Measurements from ENCODE around the gene AFF1. TPM values are rescaled to one million over a fixed set of nuclear protein-coding genes. Genes with fewer than 3 reads are reported as not detected.
"Not testable (repeated sequence)": the region's sequence is repeated elsewhere in the genome, so short reads cannot be mapped to it uniquely, and the experiment has no call there.

The AFF1 gene
- total RNA-seq, 1 experiment from 2014 or later = 52.8 TPM

DNA sequence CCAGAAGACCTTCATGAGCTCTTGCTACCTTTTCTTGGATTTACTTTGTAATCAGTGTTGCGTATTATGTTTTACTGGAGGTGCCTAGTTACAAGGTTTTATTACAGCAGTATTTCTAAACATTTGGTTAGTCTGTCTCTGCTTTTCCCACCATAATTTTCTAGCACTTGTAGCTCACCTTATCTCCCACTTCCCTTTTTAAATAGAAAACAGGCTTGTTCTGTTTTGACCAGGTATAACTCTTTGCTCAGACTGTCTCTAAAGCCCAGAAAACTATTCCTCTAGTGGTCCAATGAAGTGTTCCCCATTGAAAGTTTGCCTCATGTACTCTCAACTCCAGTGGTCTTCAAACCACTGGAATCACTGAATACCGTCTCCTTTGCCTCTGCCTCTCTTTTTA, 43.9 kb downstream of the AFF1 start:
- no peak overlapping the region for H3K27ac ChIP-seq
- CTCF ChIA-PET = no interaction called here
- H3K9me3 ChIP-seq (ENCODE audit: insufficient read depth, low read depth) = no peaks in the 10 kb centered on the region

GRCh38 chr4:86980230-86980629, 45.4 kb downstream of the AFF1 start:
- Histone ChIP-seq H3F3A (ENCODE audit: insufficient read depth, low read depth) (peaks cover 10% of the 10 kb centered on the region), H3K4me1 (replicated peaks; ENCODE audit: insufficient read depth) (peaks cover 11% of the 10 kb centered on the region; the same call in 1 of the 2 replicates), H3K9me2 (ENCODE audit: insufficient read depth) (no peaks in the 10 kb centered on the region), H3K9me3 (ENCODE audit: insufficient read depth, low read depth) (no peaks in the 10 kb centered on the region), H3K79me2 (ENCODE audit: low read depth) (peaks cover 15% of the 10 kb centered on the region; the same call in 1 of the 2 replicates), H3K27ac (no peak overlapping the region), H4K20me1 (ENCODE audit: insufficient read depth) (no peaks in the 10 kb centered on the region), H2AFZ (no peak overlapping the region), H3K4me2 (no peak overlapping the region), H3K36me3 (ENCODE audit: low read depth) (no peaks in the 10 kb centered on the region), H3K27me3 (ENCODE audit: insufficient read depth, low read depth) (no peaks in the 10 kb centered on the region), H3K4me3 (no peak overlapping the region)
- TF ChIP-seq EZH2 (IDR thresholded peaks at IDR 0.05; ENCODE audit: low read depth) = no peak
- TF ChIP-seq, protein P1, sequence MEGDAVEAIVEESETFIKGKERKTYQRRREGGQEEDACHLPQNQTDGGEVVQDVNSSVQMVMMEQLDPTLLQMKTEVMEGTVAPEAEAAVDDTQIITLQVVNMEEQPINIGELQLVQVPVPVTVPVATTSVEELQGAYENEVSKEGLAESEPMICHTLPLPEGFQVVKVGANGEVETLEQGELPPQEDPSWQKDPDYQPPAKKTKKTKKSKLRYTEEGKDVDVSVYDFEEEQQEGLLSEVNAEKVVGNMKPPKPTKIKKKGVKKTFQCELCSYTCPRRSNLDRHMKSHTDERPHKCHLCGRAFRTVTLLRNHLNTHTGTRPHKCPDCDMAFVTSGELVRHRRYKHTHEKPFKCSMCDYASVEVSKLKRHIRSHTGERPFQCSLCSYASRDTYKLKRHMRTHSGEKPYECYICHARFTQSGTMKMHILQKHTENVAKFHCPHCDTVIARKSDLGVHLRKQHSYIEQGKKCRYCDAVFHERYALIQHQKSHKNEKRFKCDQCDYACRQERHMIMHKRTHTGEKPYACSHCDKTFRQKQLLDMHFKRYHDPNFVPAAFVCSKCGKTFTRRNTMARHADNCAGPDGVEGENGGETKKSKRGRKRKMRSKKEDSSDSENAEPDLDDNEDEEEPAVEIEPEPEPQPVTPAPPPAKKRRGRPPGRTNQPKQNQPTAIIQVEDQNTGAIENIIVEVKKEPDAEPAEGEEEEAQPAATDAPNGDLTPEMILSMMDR (conservative IDR thresholded peaks at IDR 0.05) = no peak
- BruUV-seq (replicated peaks) = no TSS peak
- ChIA-PET CTCF (no interaction called here), POLR2A (ENCODE audit: unreplicated experiment) (no interaction called here)
- no peak for DNase-seq
- intact Hi-C loops (cut with micrococcal nuclease; ENCODE audit: unreplicated experiment) = no loop called here

More for the DNA sequence above, 43.9 kb downstream of the AFF1 start:
- Histone ChIP-seq H3K9me2 (ENCODE audit: insufficient read depth) (no peaks in the 10 kb centered on the region), H4K20me1 (ENCODE audit: insufficient read depth) (no peaks in the 10 kb centered on the region), H3K4me2 (no peak overlapping the region), H3K4me3 (no peak overlapping the region), H3K27me3 (ENCODE audit: insufficient read depth, low read depth) (no peaks in the 10 kb centered on the region), H3F3A (ENCODE audit: insufficient read depth, low read depth) (peaks cover 10% of the 10 kb centered on the region), H2AFZ (no peak overlapping the region), H3K79me2 (ENCODE audit: low read depth) (peaks cover 21% of the 10 kb centered on the region; the same call in 1 of the 2 replicates), H3K36me3 (ENCODE audit: low read depth) (no peaks in the 10 kb centered on the region), H3K4me1 (replicated peaks; ENCODE audit: insufficient read depth) (peaks cover 13% of the 10 kb centered on the region)
- intact Hi-C loops (cut with micrococcal nuclease; ENCODE audit: unreplicated experiment) = no loop called here
- POLR2A ChIA-PET (ENCODE audit: unreplicated experiment) = no interaction called here
- DNase-seq = no peak
- TF ChIP-seq, protein P1 (conservative IDR thresholded peaks at IDR 0.05) = no peak
- TF ChIP-seq EZH2 (IDR thresholded peaks at IDR 0.05; ENCODE audit: low read depth) = no peak
- no TSS peak for BruUV-seq (replicated peaks)

DNA sequence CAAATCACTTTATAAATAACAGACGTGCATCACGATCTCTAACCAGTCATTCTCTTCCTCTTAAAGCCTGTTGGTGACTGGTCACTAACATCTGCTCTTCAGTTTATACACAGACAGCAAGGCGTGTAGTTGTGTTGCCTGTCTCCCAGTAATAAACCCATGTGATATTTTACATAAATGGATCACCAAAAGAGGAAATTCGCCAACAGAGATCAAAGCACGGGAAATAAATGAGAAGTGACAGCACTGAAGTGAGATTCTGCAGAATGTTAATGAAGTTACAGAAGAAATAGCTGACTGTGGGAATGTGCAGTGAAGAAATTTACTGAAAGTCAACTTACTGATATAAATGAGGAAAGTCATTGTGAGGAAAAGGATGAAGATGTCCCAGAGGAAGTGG, 47.0 kb downstream of the AFF1 start:
- DNase-seq = no peak
- no peak for TF ChIP-seq EZH2 (IDR thresholded peaks at IDR 0.05; ENCODE audit: low read depth)
- TF ChIP-seq, protein P1 (conservative IDR thresholded peaks at IDR 0.05) = no peak
- no peaks in the 10 kb centered on the region for H3K27me3 ChIP-seq (ENCODE audit: insufficient read depth, low read depth)
- H3K9me2 ChIP-seq (ENCODE audit: insufficient read depth) = no peaks in the 10 kb centered on the region
- H3K4me1 ChIP-seq (replicated peaks; ENCODE audit: insufficient read depth) = peaks cover 10% of the 10 kb centered on the region; the same call in 1 of the 2 replicates
- ChIA-PET POLR2A (ENCODE audit: unreplicated experiment) (no interaction called here), CTCF (no interaction called here)
- no peaks in the 10 kb centered on the region for H4K20me1 ChIP-seq (ENCODE audit: insufficient read depth)
- H3K4me3 ChIP-seq = no peak overlapping the region
- peaks cover 10% of the 10 kb centered on the region for H3F3A ChIP-seq (ENCODE audit: insufficient read depth, low read depth)
- intact Hi-C loops (cut with micrococcal nuclease; ENCODE audit: unreplicated experiment) = no loop called here
- H3K36me3 ChIP-seq (ENCODE audit: low read depth) = no peaks in the 10 kb centered on the region
- no peak overlapping the region for H3K4me2 ChIP-seq
- H3K9me3 ChIP-seq (ENCODE audit: insufficient read depth, low read depth) = no peaks in the 10 kb centered on the region
- H2AFZ ChIP-seq = no peak overlapping the region
- no peak overlapping the region for H3K27ac ChIP-seq
- BruUV-seq (replicated peaks) = no TSS peak
- peaks cover 12% of the 10 kb centered on the region; the same call in 1 of the 2 replicates for H3K79me2 ChIP-seq (ENCODE audit: low read depth)

DNA sequence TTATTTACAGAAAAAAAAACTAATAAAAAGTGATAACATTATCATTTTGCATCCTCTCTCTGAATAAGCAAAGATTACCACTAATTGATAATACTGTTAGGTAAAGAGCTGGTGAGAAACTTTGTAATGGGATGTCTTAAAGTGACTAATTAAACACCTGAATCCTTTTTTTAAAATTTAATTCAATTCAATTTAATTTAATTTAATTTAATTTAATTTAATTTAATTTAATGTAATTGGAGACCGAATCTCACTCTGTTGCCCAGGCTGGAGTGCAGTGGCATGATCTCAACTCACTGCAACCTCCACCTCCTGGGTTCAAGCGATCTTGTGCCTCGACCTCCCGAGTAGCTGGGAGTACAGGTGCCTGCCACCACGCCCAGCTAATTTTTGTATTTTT, 51.0 kb downstream of the AFF1 start:
- H3K4me1 ChIP-seq (replicated peaks; ENCODE audit: insufficient read depth); H3K9me2 ChIP-seq (ENCODE audit: insufficient read depth); H3K4me2 ChIP-seq; H3K36me3 ChIP-seq (ENCODE audit: low read depth); H3K9me3 ChIP-seq (ENCODE audit: insufficient read depth, low read depth); H3K79me2 ChIP-seq (ENCODE audit: low read depth); DNase-seq; H4K20me1 ChIP-seq (ENCODE audit: insufficient read depth); intact Hi-C loops (cut with micrococcal nuclease; ENCODE audit: unreplicated experiment); H3F3A ChIP-seq (ENCODE audit: insufficient read depth, low read depth); BruUV-seq (replicated peaks); H3K27me3 ChIP-seq (ENCODE audit: insufficient read depth, low read depth); H3K4me3 ChIP-seq; H3K27ac ChIP-seq; H2AFZ ChIP-seq; POLR2A ChIA-PET (ENCODE audit: unreplicated experiment): not testable (repeated sequence)
- CTCF ChIA-PET = interaction anchor here (0.6 kb wide), 1 partner anchor 80 kb away, joined by 4 read pairs; no protein-coding TSS in a partner anchor

GRCh38 chr4:86989658-86990057, 54.8 kb downstream of the AFF1 start:
- H3K9me2 ChIP-seq (ENCODE audit: insufficient read depth); H3K4me1 ChIP-seq (replicated peaks; ENCODE audit: insufficient read depth); POLR2A ChIA-PET (ENCODE audit: unreplicated experiment); H3K79me2 ChIP-seq (ENCODE audit: low read depth); DNase-seq; H3K4me3 ChIP-seq; H3K27me3 ChIP-seq (ENCODE audit: insufficient read depth, low read depth); H3F3A ChIP-seq (ENCODE audit: insufficient read depth, low read depth); intact Hi-C loops (cut with micrococcal nuclease; ENCODE audit: unreplicated experiment); H2AFZ ChIP-seq; H3K27ac ChIP-seq; H3K9me3 ChIP-seq (ENCODE audit: insufficient read depth, low read depth); BruUV-seq (replicated peaks); H3K36me3 ChIP-seq (ENCODE audit: low read depth); H3K4me2 ChIP-seq; CTCF ChIA-PET; H4K20me1 ChIP-seq (ENCODE audit: insufficient read depth): not testable (repeated sequence)
